Bronchial epithelial cell (primary cell): ENCODE data around the gene SGTA. TPM values are rescaled to one million over a fixed set of nuclear protein-coding genes. Genes with fewer than 3 reads are reported as not detected.

ENCODE experiments used
- DNase-seq: peaks from one replicate; pipeline ENCODE4 v3.0.0-alpha.2; 2010; ENCODE audit warnings: low read depth
- FAIRE-seq: peaks from 2 replicates; lab custom pipeline; 2011; peaks lifted over from hg19 to GRCh38; lab: Jason Lieb, UNC
- H3K27me3 ChIP-seq: 2 replicates; pipeline ENCODE4 v1.5.1; 2011; ENCODE audit warnings: low read length; ENCODE audit not compliant: control insufficient read depth, insufficient read depth
- H3K36me3 ChIP-seq: 2 replicates; pipeline ENCODE4 v1.5.1; 2011; ENCODE audit warnings: low read length; ENCODE audit not compliant: control insufficient read depth, insufficient read depth
- H3K4me3 ChIP-seq: 2 replicates; pipeline ENCODE4 v1.5.1; 2011; ENCODE audit warnings: mild to moderate bottlenecking, low read depth, low read length, control low read depth
- CTCF ChIP-seq: IDR thresholded peaks from 2 replicates; pipeline ENCODE4 v1.5.1; 2011; ENCODE audit warnings: mild to moderate bottlenecking, moderate library complexity, low read length, control low read depth, inconsistent platforms; ENCODE audit not compliant: insufficient read depth, severe bottlenecking
- total RNA-seq: library from RNA; depleted of rRNA; stranded (reverse); fragments of >200 nt; gene quantifications from 2 replicates; pipeline ENCODE4 v1.2.1, GENCODE V29; 2014

SGTA gene
- total RNA-seq, 1 donor from 2014 or later: 19.7 TPM

GRCh38 chr19:2765376-2765775 is 17.7 kb downstream of the SGTA start:
- FAIRE-seq: no peak

GRCh38 chr19:2764945-2765344 is 18.1 kb downstream of the SGTA start:
- no peak for TF ChIP-seq CTCF
- Histone ChIP-seq H3K36me3 (peaks cover 37% of the 10 kb centered on the region), H3K4me3 (no peak overlapping the region), H3K27me3 (no peaks in the 10 kb centered on the region)
- DNase-seq (no peak), FAIRE-seq (no peak)

More at GRCh38 chr19:2765376-2765775, 17.7 kb downstream of the SGTA start:
- DNase-seq: no peak
- TF ChIP-seq CTCF: no peak
- Histone ChIP-seq H3K4me3 (no peak overlapping the region), H3K27me3 (no peaks in the 10 kb centered on the region), H3K36me3 (peaks cover 37% of the 10 kb centered on the region)

- H3K36me3 ChIP-seq: peaks cover 33% of the 10 kb centered on the region
These were observed 19.4 kb downstream of the SGTA start for GRCh38 chr19:2763687-2764086.

GRCh38 chr19:2762783-2763496 is 20.1 kb downstream of the SGTA start:
- H3K36me3 ChIP-seq: peaks cover 30% of the 10 kb centered on the region

More at GRCh38 chr19:2763687-2764086, 19.4 kb downstream of the SGTA start:
- TF ChIP-seq CTCF: no peak
- Histone ChIP-seq H3K27me3 (no peaks in the 10 kb centered on the region), H3K4me3 (no peak overlapping the region)
- DNase-seq: no peak
- no peak for FAIRE-seq

GRCh38 chr19:2761876-2762782 is 20.9 kb downstream of the SGTA start:
- Histone ChIP-seq H3K4me3 (no peak overlapping the region), H3K36me3 (peaks cover 25% of the 10 kb centered on the region), H3K27me3 (no peaks in the 10 kb centered on the region)
- no peak for FAIRE-seq
- no peak for TF ChIP-seq CTCF
- no peak for DNase-seq

More at GRCh38 chr19:2762783-2763496, 20.1 kb downstream of the SGTA start:
- TF ChIP-seq CTCF: no peak
- Histone ChIP-seq H3K4me3 (no peak overlapping the region), H3K27me3 (no peaks in the 10 kb centered on the region)
- FAIRE-seq: no peak
- DNase-seq: no peak
